HG02970 (cell line): ENCODE results near the gene C11orf65.
"Not testable (repeated sequence)": the region's sequence is repeated elsewhere in the genome, so short reads cannot be mapped to it uniquely, and the experiment has no call there.

Experiments used
- ATAC-seq: cut with Tn5 transposase; IDR thresholded peaks from one replicate; pipeline ENCODE4 v1.9.1; 2021; ENCODE audit warnings: mild to moderate bottlenecking, moderate library complexity, moderate number of reproducible peaks; ENCODE audit not compliant: unreplicated experiment, low FRiP score

C11orf65 gene

GRCh38 chr11:108373505-108373904 is 93.8 kb downstream of the C11orf65 start:
- ATAC-seq = not testable (repeated sequence)

- no peak for ATAC-seq
Measured at GRCh38 chr11:108370990-108371389, 96.3 kb downstream of the C11orf65 start.

GRCh38 chr11:108370315-108370714 is 97.0 kb downstream of the C11orf65 start:
- no peak for ATAC-seq

- no peak for ATAC-seq
Measured at GRCh38 chr11:108369064-108369463, 98.3 kb downstream of the C11orf65 start.

GRCh38 chr11:108368134-108368533 is 99.2 kb downstream of the C11orf65 start:
- no peak for ATAC-seq

DNA sequence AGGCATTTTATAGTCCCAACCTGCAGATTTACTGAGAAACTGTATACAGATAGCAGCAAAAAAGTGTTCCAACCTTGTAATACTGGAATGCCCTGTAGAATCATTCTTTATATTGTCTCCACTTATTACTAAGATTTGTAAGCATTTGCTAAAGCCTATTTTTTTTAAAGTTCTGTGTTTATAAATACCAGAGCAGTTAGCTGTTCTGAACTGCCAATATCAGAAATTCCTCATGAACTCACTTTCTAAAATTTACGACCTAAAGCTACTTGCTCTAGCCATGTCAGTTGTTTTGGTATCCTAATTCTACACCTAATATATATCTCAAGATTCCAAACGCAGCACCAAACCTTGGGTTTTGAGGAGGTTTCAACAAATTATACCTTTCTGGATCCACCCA is 103.2 kb downstream of the C11orf65 start:
- ATAC-seq = no peak

DNA sequence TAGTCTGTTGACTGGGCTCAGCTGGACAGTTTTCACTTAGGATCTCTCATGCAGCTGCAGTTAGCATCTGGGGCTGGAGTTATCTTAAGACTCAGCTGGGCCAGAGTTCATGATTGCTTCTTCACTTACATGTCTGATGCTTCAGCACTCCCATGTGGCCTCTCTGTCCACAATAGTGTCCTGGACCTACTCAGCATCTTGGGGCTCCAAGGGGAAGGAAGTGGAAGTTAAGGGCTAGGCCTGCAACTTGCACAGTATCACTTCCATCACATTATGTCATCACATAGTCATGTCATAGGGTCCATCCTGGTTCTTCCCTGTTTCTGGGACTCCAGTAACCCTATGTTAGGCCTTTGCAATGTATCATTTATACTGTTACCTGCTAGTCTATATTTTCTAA is 115.9 kb downstream of the C11orf65 start:
- ATAC-seq = no peak

DNA sequence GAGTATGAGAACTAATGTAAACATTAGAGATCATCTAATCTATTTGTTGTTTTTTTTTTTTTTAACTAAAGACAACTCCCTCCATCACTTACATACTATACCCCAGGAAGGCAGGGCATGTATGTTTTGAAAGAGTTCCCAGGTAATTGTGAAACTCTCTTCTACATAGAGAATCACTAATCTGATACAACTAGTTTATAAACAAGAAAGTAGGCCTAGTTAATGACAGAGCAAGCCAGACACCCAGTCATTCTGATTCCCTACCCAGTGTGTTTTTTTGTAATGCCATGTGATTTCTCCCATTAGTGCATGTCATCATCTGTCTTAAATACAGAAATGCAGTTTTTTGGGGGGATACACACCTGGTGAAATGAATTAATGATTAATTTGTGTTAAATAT is 120.9 kb downstream of the C11orf65 start:
- ATAC-seq = no peak

- ATAC-seq = no peak
Measured at GRCh38 chr11:108345767-108346166, 121.6 kb downstream of the C11orf65 start.

- ATAC-seq = no peak
Measured at GRCh38 chr11:108343714-108344113, 123.6 kb downstream of the C11orf65 start.

DNA sequence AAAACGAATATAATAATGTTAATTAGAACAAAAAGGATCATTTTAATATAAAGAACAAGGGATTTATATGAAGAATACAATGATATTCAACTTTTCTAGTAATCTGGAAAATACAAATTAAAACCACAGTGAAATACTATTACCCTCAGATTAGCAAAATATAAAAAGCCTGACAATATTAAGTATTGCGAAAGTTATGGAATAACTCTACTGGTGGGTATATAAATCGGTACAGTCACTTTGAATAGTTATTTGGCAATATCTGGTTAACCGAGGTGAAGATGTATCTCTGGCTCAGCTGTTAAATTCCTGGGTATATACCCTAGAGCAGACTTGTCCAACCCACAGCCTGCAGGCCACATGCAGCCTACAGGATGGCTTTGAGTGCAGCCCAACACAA is 125.7 kb downstream of the C11orf65 start:
- ATAC-seq = no peak

DNA sequence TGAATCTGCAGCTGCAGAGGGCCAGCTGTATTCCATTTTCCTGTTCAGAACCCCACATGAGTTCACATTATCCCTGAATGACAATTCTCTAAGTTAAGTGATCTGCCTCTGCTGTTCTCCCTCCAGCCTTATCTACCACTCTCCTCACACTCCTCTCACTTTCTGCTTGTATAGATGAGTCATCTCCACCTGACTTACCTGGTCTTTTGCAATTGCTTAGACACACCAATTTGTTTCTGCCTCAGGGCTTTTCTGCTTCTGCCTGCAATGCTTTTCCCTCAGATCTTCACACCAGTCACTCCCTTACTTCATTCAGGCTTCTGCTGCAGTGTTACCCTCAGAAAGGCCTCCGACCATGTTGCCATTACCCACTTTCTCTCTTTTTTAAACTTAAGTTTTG is 126.4 kb downstream of the C11orf65 start:
- ATAC-seq = no peak

DNA sequence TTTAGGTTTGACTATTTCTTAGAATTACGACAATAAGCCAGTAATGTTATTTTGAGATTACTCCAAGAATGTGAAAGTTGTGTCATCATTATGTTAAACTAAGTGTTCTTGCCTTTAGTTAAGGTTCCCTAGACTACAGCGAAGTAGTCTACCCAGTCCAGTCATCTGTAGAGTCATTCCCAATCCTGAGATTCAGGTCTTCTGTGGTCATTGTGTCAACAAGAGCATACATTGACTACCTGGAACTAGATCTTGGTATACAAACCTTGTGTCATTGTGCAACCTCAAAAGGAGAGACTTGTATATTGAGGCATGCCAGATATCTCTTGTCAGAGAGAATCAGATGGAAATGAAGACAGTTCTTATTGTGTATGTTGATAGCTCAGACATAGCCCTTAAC is 128.6 kb downstream of the C11orf65 start:
- no peak for ATAC-seq

DNA sequence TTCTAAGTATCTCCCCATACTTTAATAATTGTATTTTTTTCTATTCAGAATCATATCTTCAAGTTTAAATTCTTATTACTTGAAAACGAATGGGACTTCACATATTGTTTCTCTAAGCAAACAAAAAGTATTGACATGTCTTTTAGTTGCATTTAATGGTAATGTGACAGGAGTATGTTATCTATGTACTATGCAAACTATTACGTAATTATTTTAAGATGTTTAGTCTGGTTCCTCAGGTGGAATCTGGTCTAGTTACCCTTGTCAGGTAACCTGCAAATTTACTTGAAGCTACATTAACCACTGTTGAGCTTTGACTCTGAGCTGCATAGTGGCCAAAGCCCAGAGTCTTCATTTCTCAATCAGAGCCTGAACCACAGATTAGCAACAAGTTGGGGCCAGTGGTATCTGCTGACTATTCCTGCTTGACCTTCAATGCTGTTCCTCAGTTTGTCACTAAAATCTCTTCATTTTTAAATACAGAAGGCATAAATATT is 133.9 kb downstream of the C11orf65 start:
- ATAC-seq = no peak
